ENCODE data around the gene KLHL18.
"Not testable (repeated sequence)": the region's sequence is repeated elsewhere in the genome, so short reads cannot be mapped to it uniquely, and the experiment has no call there.

Gene KLHL18

DNA sequence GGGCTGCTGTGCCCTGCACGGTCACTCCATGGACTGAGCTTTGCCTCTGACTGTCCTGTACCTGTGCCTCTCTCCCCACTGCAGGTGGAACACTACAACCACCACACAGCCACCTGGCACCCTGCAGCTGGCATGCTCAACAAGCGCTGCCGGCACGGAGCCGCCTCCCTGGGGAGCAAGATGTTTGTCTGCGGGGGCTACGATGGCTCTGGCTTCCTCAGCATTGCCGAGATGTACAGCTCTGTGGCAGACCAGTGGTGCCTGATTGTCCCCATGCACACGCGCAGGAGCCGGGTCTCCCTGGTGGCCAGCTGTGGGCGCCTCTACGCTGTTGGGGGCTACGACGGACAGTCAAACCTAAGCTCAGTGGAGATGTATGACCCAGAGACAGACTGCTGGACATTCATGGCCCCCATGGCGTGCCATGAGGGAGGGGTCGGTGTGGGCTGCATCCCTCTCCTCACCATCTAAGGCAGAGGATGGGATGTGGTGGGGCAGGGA, 60.8 kb downstream of the KLHL18 start:
- H3K4me3 ChIP-seq (ENCODE audit: low read depth in 1 of 2, low read length in 2 of 2), result no peak overlapping the region
- H3K36me3 ChIP-seq (ENCODE audit: control insufficient read depth in 1 of 2, insufficient read depth in 2 of 2, low read length in 2 of 2), result peaks cover 25 to 46% of the 10 kb centered on the region in 2 donors
- H3K27ac ChIP-seq (ENCODE audit: low read length), result no peak overlapping the region
- H3K9me3 ChIP-seq (ENCODE audit: control insufficient read depth in 1 of 2, low read length in 2 of 2), result no peaks in the 10 kb centered on the region
- H3K4me1 ChIP-seq (ENCODE audit: control insufficient read depth in 1 of 2, insufficient read depth in 2 of 2, low read length in 2 of 2), result peaks cover 3 to 4% of the 10 kb centered on the region in 2 donors
- H3K27me3 ChIP-seq (ENCODE audit: low read depth, low read length), result no peaks in the 10 kb centered on the region

DNA sequence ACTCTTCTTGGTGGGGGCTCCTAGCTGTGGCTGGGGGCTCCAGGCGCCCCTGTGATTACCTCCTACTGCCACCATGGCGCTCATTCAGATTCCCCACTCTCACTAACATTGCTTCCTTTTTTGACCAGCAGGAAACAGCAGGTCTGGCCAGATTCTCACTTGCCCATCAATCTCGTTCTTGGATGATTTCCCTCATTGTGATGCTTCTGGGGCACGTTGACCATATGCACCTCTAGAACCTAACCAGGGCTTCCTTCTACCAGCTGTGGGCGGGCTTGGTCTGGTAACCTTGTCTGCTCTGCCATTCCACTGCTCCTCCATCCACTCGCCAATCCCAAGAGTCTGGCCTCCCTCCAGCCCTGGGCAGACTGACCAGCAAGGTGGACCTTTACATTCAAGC, 62.2 kb downstream of the KLHL18 start:
- Histone ChIP-seq H3K4me1 (ENCODE audit: control insufficient read depth in 1 of 2, insufficient read depth in 2 of 2, low read length in 2 of 2) (peaks cover 3 to 4% of the 10 kb centered on the region in 2 donors), H3K9me3 (ENCODE audit: control insufficient read depth in 1 of 2, low read length in 2 of 2) (no peaks in the 10 kb centered on the region), H3K27ac (ENCODE audit: low read length) (no peak overlapping the region), H3K4me3 (ENCODE audit: low read depth in 1 of 2, low read length in 2 of 2) (no peak overlapping the region), H3K27me3 (ENCODE audit: low read depth, low read length) (no peaks in the 10 kb centered on the region), H3K36me3 (ENCODE audit: control insufficient read depth in 1 of 2, insufficient read depth in 2 of 2, low read length in 2 of 2) (peaks cover 25 to 41% of the 10 kb centered on the region in 2 donors)

DNA sequence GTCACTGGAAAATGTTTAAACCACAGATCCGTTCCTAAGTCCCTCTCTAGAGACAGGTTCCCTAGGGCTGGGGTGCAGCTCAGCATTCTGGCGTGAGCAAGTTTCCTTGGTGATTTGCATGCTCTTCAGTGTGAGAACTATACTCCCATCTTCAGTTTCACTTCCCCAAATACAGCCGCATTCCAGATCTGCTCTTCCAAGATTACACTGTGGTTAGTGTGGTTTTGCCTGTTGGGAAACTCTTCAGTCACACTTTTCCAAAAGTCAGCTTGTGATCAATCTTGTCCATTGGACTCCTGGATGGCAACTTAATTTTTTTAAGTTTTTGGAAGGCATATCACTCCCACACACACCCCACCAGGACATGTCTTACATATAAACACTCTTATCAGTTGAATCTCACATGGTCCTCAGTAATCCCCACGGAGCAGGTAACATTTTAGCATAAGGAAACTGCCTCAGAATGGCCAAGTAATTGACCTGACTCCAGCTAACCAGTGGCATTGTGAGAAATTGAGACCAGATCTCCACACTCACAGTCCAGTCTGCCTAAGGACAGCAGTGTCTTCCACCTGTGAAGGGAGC, 64.6 kb downstream of the KLHL18 start:
- Histone ChIP-seq H3K4me1 (ENCODE audit: control insufficient read depth in 1 of 2, insufficient read depth in 2 of 2, low read length in 2 of 2) (peaks cover 3 to 4% of the 10 kb centered on the region in 2 donors), H3K36me3 (ENCODE audit: control insufficient read depth in 1 of 2, insufficient read depth in 2 of 2, low read length in 2 of 2) (peaks cover 17 to 30% of the 10 kb centered on the region in 2 donors), H3K9me3 (ENCODE audit: control insufficient read depth in 1 of 2, low read length in 2 of 2) (no peaks in the 10 kb centered on the region), H3K4me3 (ENCODE audit: low read depth in 1 of 2, low read length in 2 of 2) (no peak overlapping the region), H3K27me3 (ENCODE audit: low read depth, low read length) (no peaks in the 10 kb centered on the region), H3K27ac (ENCODE audit: low read length) (no peak overlapping the region)

DNA sequence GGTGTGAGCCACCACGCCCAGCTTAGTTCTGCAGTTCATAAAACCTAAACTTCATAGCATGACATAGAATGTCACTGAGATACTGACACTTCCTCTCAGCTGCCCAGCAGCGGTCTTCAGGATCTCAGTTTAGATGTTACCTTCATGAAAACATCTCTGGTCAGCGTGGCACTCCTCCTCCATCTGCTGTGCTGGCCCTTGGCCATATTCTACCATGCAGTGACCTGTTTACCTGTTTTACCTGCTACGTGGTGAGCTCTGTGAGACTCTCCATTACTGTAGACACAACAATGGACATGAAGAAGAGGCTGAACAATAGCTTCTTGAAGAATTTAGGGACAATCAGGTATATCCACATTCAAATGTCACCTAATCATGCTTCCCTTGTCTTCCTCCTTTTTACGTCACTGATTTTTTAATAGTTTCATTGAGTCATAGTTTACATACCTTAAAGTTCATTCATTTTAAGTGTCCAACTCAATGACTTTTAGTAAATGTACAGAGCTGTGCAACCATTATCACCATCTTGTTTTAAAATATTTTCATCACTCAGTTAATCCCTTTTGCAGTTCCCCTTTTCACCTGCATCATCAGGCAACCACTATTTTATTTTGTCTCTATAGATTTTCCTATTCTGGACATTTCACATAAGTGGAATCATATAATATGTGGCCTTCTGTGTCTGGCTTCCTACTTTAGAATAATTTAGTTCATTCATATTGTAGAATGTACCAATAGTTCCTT, 65.8 kb downstream of the KLHL18 start:
- H3K27ac ChIP-seq (ENCODE audit: low read length), result no peak overlapping the region
- H3K27me3 ChIP-seq (ENCODE audit: low read depth, low read length), result no peaks in the 10 kb centered on the region
- peaks cover 3 to 4% of the 10 kb centered on the region in 2 donors for H3K4me1 ChIP-seq (ENCODE audit: control insufficient read depth in 1 of 2, insufficient read depth in 2 of 2, low read length in 2 of 2)
- no peak overlapping the region for H3K4me3 ChIP-seq (ENCODE audit: low read depth in 1 of 2, low read length in 2 of 2)
- H3K9me3 ChIP-seq (ENCODE audit: control insufficient read depth in 1 of 2, low read length in 2 of 2), result no peaks in the 10 kb centered on the region
- H3K36me3 ChIP-seq (ENCODE audit: control insufficient read depth in 1 of 2, insufficient read depth in 2 of 2, low read length in 2 of 2), result peaks cover 7 to 18% of the 10 kb centered on the region in 2 donors

DNA sequence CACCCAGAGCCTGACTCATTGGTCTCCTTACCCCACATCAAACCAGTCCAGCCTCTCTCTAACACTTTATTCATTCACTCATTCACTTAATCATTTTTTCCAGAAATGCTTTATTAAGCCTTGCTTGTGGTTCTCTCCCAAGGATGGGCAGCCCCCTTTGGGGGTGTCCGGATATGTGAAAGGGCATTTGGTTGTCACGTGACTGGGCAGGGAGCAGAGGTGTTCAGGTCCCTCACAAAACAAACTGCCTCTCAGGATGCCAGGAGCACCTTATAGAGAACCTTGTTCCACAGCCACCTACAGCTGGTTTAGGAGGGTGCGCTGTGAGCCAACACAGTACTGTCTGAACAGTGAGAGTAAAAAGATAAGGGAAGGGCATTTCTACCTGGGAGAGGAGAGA, 72.3 kb downstream of the KLHL18 start:
- no peaks in the 10 kb centered on the region for H3K27me3 ChIP-seq (ENCODE audit: low read depth, low read length)
- H3K36me3 ChIP-seq (ENCODE audit: control insufficient read depth in 1 of 2, insufficient read depth in 2 of 2, low read length in 2 of 2), result no peaks in the 10 kb centered on the region
- no peaks in the 10 kb centered on the region for H3K4me1 ChIP-seq (ENCODE audit: control insufficient read depth in 1 of 2, insufficient read depth in 2 of 2, low read length in 2 of 2)
- H3K9me3 ChIP-seq (ENCODE audit: control insufficient read depth in 1 of 2, low read length in 2 of 2), result peaks cover 0 to 12% of the 10 kb centered on the region in 2 donors
- H3K4me3 ChIP-seq (ENCODE audit: low read depth in 1 of 2, low read length in 2 of 2), result no peak overlapping the region
- H3K27ac ChIP-seq (ENCODE audit: low read length), result no peak overlapping the region

DNA sequence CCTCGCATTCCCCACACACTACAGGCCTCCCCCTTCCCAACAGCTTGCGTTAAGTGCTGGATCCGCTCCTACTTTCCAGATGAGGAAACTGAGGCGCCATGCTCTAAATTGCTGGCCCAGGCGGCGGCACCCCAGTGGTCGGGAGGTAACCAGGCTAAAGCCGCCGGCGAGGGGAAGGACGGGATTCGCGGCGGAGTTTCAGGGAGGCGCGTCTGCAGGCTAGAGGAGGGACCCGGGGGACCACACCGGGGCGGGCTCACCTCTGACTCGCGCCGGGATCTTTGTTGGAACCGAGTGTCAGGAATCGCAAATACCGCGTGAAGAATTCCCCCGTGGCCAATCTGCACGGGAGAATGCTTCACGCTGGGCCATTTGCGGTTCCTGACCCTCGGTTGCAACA, 73.5 kb downstream of the KLHL18 start:
- H3K4me3 ChIP-seq (ENCODE audit: low read depth in 1 of 2, low read length in 2 of 2), result no peak overlapping the region
- no peaks in the 10 kb centered on the region for H3K36me3 ChIP-seq (ENCODE audit: control insufficient read depth in 1 of 2, insufficient read depth in 2 of 2, low read length in 2 of 2)
- H3K9me3 ChIP-seq (ENCODE audit: control insufficient read depth in 1 of 2, low read length in 2 of 2), result peaks cover 0 to 12% of the 10 kb centered on the region in 2 donors
- H3K27ac ChIP-seq (ENCODE audit: low read length), result no peak overlapping the region
- H3K27me3 ChIP-seq (ENCODE audit: low read depth, low read length), result no peaks in the 10 kb centered on the region
- no peaks in the 10 kb centered on the region for H3K4me1 ChIP-seq (ENCODE audit: control insufficient read depth in 1 of 2, insufficient read depth in 2 of 2, low read length in 2 of 2)

DNA sequence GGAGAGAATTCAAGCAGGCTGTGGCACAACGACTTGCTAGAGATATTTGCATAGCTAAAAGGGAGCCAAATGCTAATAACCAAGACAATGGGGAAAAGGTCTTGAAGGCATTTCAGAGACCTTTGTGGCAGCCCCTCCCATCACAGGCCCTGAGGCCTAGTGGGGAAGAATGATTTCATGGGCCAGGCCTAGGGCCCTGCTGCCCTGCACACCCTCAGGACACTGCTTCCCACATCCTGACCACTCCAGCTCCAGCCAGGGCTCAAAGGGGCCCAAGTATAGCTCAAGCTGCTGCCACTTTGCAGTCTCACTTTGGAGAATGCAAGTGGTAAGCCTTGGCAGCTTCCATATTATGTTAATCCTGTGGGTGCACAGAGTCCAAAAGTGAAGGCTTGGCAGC, 76.6 kb downstream of the KLHL18 start:
- Histone ChIP-seq H3K9me3 (ENCODE audit: control insufficient read depth in 1 of 2, low read length in 2 of 2) (peaks cover 0 to 12% of the 10 kb centered on the region in 2 donors), H3K27ac (ENCODE audit: low read length) (no peak overlapping the region), H3K4me1 (ENCODE audit: control insufficient read depth in 1 of 2, insufficient read depth in 2 of 2, low read length in 2 of 2) (no peaks in the 10 kb centered on the region), H3K27me3 (ENCODE audit: low read depth, low read length) (no peaks in the 10 kb centered on the region), H3K36me3 (ENCODE audit: control insufficient read depth in 1 of 2, insufficient read depth in 2 of 2, low read length in 2 of 2) (no peaks in the 10 kb centered on the region), H3K4me3 (ENCODE audit: low read depth in 1 of 2, low read length in 2 of 2) (no peak overlapping the region)

DNA sequence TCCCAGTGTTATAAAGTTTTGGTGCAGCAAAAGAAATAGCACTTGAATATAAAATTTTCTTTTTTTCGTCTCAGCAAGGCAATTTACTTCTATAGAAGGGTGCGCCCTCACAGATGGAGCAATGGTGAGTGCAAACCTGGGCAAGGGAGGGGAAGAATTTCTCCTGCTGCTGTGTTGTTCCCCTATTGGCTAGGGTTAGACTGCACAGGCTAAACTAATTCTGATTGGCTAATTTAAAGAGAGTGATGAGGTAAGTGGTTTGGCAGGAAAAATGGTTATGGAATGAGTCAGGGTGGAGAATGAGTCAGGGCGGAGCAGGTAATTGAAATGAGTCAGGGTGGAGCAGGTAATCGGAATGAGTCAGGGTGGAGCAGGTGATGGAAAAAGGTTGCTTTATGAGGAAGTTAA, 77.4 kb downstream of the KLHL18 start:
- not testable (repeated sequence) for H3K4me3 ChIP-seq (ENCODE audit: low read depth in 1 of 2, low read length in 2 of 2); H3K4me1 ChIP-seq (ENCODE audit: control insufficient read depth in 1 of 2, insufficient read depth in 2 of 2, low read length in 2 of 2); H3K27ac ChIP-seq (ENCODE audit: low read length); H3K27me3 ChIP-seq (ENCODE audit: low read depth, low read length); H3K36me3 ChIP-seq (ENCODE audit: control insufficient read depth in 1 of 2, insufficient read depth in 2 of 2, low read length in 2 of 2)
- peaks cover 0 to 12% of the 10 kb centered on the region in 2 donors for H3K9me3 ChIP-seq (ENCODE audit: control insufficient read depth in 1 of 2, low read length in 2 of 2)

DNA sequence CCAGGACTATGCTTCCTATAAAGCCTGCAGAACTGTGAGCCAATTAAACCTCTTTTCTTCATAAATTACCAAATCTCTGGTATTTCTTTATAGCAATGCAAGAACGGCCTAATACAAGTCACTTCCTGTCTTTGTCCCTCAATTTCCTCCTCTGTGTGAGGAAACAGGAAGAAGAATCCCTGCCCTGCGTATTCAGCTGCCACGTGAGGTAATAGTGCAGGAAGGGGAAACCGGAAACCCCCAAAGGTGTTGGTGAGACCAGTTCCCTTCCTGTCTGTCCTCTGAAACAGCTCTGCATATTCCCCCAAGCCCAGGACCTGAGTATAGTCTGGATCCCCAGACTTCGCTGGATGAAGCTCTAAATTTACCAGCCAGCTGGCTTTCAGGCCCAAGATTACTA, 80.0 kb downstream of the KLHL18 start:
- no peaks in the 10 kb centered on the region for H3K27me3 ChIP-seq (ENCODE audit: low read depth, low read length)
- H3K9me3 ChIP-seq (ENCODE audit: control insufficient read depth in 1 of 2, low read length in 2 of 2), result peaks cover 0 to 12% of the 10 kb centered on the region in 2 donors
- H3K27ac ChIP-seq (ENCODE audit: low read length), result no peak overlapping the region
- peaks cover 0 to 6% of the 10 kb centered on the region in 2 donors for H3K4me1 ChIP-seq (ENCODE audit: control insufficient read depth in 1 of 2, insufficient read depth in 2 of 2, low read length in 2 of 2)
- no peak overlapping the region for H3K4me3 ChIP-seq (ENCODE audit: low read depth in 1 of 2, low read length in 2 of 2)
- no peaks in the 10 kb centered on the region for H3K36me3 ChIP-seq (ENCODE audit: control insufficient read depth in 1 of 2, insufficient read depth in 2 of 2, low read length in 2 of 2)

DNA sequence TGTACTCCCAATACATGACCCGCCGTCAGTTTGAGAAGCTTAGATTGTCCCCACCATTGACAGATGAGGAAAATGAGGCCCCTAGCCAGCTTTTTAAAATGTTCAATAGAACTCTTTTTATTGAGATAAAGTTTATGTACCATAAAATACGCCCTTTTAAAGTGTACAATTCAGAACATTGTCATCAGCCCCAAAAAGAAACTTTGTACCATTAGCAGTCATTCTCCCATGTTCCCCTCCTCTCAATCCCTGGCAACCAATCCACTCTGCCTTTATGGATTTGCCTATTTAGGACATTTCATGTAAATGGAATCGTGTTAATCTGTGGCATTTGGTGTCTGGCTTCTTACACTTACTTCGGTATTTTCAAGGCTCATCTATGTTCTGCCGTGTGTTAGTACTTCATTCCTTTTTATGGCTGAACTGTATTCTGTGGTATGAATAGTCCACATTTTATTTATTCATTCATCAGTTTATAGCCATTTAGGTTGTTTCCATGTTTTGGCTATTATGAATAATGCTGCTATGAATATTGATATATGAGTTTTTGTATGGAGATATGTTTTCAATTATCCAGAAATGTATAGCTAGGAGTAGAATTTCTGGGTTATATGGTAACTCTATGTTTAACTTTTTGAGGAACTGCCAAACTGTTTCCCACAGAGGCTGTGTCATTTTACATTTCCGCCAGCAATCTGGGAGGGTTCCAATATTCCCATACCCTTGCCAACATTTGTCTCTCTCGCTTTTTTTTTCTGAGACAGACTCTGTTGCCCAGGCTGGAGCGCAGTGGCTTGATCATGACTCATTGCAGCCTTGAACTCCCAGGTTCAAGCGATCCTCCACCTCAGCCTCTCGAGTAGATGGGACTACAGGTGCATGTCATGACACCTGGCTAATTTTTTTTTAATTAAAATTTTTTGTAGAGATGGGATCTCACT, 82.7 kb downstream of the KLHL18 start:
- Histone ChIP-seq H3K4me3 (ENCODE audit: low read depth in 1 of 2, low read length in 2 of 2) (no peak overlapping the region), H3K9me3 (ENCODE audit: control insufficient read depth in 1 of 2, low read length in 2 of 2) (no peaks in the 10 kb centered on the region), H3K27ac (ENCODE audit: low read length) (no peak overlapping the region), H3K36me3 (ENCODE audit: control insufficient read depth in 1 of 2, insufficient read depth in 2 of 2, low read length in 2 of 2) (no peaks in the 10 kb centered on the region), H3K27me3 (ENCODE audit: low read depth, low read length) (no peaks in the 10 kb centered on the region), H3K4me1 (ENCODE audit: control insufficient read depth in 1 of 2, insufficient read depth in 2 of 2, low read length in 2 of 2) (peaks cover 0 to 6% of the 10 kb centered on the region in 2 donors)

DNA sequence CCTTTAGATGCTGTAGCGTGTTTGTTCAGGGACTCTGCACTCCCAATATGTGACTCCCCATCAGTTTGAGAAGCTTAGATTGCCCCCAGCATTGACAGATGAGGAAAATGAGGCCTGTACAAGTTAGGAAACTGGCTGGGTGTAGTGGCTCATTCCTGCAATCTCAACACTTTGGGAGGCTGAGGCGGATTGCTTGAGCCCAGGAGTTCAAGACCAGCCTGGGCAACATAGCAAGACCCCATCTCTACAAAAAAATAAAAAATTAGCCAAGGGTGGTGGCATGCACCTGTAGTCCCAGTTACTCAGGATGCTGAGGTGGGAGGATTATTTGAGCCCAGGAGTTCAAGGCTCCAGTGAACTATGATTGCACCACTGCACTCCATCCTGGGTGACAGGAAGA, 84.1 kb downstream of the KLHL18 start:
- H3K9me3 ChIP-seq (ENCODE audit: control insufficient read depth in 1 of 2, low read length in 2 of 2), result no peaks in the 10 kb centered on the region
- no peaks in the 10 kb centered on the region for H3K36me3 ChIP-seq (ENCODE audit: control insufficient read depth in 1 of 2, insufficient read depth in 2 of 2, low read length in 2 of 2)
- peaks cover 0 to 6% of the 10 kb centered on the region in 2 donors for H3K4me1 ChIP-seq (ENCODE audit: control insufficient read depth in 1 of 2, insufficient read depth in 2 of 2, low read length in 2 of 2)
- H3K27me3 ChIP-seq (ENCODE audit: low read depth, low read length), result no peaks in the 10 kb centered on the region
- H3K27ac ChIP-seq (ENCODE audit: low read length), result no peak overlapping the region
- no peak overlapping the region for H3K4me3 ChIP-seq (ENCODE audit: low read depth in 1 of 2, low read length in 2 of 2)

All from muscle layer of duodenum (tissue), 2 donors.